ENCODE data around the gene PATE3.

PATE3 gene

DNA sequence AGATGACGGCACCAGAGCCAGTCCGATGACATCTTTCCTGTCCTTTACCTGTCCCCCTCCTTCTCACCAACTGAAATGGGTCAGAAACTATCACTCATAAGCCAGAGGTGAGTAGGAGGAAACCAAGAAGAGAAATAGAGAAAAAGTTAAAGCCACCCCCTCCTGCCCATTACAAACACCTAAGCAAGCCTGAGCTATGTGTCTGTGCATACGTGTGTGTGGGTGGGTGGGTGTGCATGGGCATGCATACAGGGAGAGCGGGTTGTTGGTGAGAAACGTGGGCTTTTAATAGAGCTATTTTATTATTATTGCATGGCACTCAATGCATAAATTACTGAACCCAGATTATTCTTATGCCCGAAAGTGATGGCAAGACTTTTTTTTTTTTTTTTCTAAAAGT lies 47.8 kb downstream of the PATE3 start:
- ATAC-seq = no peak
- TF ChIP-seq OSR1 (CRISPR knock-in tag; IDR thresholded peaks at IDR 0.05) = no peak
- no peak for TF ChIP-seq ISL1 (CRISPR knock-in tag; IDR thresholded peaks at IDR 0.05)
- no peak for TF ChIP-seq ZNF8 (CRISPR knock-in tag; IDR thresholded peaks at IDR 0.05)
- no peak for TF ChIP-seq ESRRG (CRISPR knock-in tag; IDR thresholded peaks at IDR 0.05)
- TF ChIP-seq CSDC2 (CRISPR knock-in tag; IDR thresholded peaks at IDR 0.05) = no peak
- no peak for TF ChIP-seq ARNTL (CRISPR knock-in tag; IDR thresholded peaks at IDR 0.05; ENCODE audit: borderline replicate concordance, low read depth)
- TF ChIP-seq ZFP30 (CRISPR knock-in tag; IDR thresholded peaks at IDR 0.05) = no peak
- TF ChIP-seq ZC3H10 (CRISPR knock-in tag; IDR thresholded peaks at IDR 0.05) = no peak
- TF ChIP-seq, protein P1, sequence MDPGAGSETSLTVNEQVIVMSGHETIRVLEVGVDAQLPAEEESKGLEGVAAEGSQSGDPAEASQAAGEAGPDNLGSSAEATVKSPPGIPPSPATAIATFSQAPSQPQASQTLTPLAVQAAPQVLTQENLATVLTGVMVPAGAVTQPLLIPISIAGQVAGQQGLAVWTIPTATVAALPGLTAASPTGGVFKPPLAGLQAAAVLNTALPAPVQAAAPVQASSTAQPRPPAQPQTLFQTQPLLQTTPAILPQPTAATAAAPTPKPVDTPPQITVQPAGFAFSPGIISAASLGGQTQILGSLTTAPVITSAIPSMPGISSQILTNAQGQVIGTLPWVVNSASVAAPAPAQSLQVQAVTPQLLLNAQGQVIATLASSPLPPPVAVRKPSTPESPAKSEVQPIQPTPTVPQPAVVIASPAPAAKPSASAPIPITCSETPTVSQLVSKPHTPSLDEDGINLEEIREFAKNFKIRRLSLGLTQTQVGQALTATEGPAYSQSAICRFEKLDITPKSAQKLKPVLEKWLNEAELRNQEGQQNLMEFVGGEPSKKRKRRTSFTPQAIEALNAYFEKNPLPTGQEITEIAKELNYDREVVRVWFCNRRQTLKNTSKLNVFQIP (CRISPR knock-in tag; IDR thresholded peaks at IDR 0.05; ENCODE audit: borderline replicate concordance, low read depth) = no peak
- TF ChIP-seq, protein P2, sequence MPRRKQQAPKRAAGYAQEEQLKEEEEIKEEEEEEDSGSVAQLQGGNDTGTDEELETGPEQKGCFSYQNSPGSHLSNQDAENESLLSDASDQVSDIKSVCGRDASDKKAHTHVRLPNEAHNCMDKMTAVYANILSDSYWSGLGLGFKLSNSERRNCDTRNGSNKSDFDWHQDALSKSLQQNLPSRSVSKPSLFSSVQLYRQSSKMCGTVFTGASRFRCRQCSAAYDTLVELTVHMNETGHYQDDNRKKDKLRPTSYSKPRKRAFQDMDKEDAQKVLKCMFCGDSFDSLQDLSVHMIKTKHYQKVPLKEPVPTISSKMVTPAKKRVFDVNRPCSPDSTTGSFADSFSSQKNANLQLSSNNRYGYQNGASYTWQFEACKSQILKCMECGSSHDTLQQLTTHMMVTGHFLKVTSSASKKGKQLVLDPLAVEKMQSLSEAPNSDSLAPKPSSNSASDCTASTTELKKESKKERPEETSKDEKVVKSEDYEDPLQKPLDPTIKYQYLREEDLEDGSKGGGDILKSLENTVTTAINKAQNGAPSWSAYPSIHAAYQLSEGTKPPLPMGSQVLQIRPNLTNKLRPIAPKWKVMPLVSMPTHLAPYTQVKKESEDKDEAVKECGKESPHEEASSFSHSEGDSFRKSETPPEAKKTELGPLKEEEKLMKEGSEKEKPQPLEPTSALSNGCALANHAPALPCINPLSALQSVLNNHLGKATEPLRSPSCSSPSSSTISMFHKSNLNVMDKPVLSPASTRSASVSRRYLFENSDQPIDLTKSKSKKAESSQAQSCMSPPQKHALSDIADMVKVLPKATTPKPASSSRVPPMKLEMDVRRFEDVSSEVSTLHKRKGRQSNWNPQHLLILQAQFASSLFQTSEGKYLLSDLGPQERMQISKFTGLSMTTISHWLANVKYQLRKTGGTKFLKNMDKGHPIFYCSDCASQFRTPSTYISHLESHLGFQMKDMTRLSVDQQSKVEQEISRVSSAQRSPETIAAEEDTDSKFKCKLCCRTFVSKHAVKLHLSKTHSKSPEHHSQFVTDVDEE (CRISPR knock-in tag; IDR thresholded peaks at IDR 0.05) = no peak
- TF ChIP-seq, protein P3, sequence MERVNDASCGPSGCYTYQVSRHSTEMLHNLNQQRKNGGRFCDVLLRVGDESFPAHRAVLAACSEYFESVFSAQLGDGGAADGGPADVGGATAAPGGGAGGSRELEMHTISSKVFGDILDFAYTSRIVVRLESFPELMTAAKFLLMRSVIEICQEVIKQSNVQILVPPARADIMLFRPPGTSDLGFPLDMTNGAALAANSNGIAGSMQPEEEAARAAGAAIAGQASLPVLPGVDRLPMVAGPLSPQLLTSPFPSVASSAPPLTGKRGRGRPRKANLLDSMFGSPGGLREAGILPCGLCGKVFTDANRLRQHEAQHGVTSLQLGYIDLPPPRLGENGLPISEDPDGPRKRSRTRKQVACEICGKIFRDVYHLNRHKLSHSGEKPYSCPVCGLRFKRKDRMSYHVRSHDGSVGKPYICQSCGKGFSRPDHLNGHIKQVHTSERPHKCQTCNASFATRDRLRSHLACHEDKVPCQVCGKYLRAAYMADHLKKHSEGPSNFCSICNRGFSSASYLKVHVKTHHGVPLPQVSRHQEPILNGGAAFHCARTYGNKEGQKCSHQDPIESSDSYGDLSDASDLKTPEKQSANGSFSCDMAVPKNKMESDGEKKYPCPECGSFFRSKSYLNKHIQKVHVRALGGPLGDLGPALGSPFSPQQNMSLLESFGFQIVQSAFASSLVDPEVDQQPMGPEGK (CRISPR knock-in tag; IDR thresholded peaks at IDR 0.05; ENCODE audit: borderline replicate concordance) = no peak
- TF ChIP-seq, protein P4, sequence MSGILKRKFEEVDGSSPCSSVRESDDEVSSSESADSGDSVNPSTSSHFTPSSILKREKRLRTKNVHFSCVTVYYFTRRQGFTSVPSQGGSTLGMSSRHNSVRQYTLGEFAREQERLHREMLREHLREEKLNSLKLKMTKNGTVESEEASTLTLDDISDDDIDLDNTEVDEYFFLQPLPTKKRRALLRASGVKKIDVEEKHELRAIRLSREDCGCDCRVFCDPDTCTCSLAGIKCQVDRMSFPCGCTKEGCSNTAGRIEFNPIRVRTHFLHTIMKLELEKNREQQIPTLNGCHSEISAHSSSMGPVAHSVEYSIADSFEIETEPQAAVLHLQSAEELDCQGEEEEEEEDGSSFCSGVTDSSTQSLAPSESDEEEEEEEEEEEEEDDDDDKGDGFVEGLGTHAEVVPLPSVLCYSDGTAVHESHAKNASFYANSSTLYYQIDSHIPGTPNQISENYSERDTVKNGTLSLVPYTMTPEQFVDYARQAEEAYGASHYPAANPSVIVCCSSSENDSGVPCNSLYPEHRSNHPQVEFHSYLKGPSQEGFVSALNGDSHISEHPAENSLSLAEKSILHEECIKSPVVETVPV (CRISPR knock-in tag; IDR thresholded peaks at IDR 0.05) = no peak
- no peak for TF ChIP-seq TCF4 (CRISPR knock-in tag; IDR thresholded peaks at IDR 0.05; ENCODE audit: borderline replicate concordance)
- TF ChIP-seq ZNF565 (CRISPR knock-in tag; conservative IDR thresholded peaks at IDR 0.05; ENCODE audit: low read depth) = no peak
- TF ChIP-seq RARB (CRISPR knock-in tag; IDR thresholded peaks at IDR 0.05) = no peak
- no peak for TF ChIP-seq SNAI2 (CRISPR knock-in tag; IDR thresholded peaks at IDR 0.05)
- no peak for TF ChIP-seq BACH2 (CRISPR knock-in tag; IDR thresholded peaks at IDR 0.05; ENCODE audit: borderline replicate concordance)
- TF ChIP-seq TOX (CRISPR knock-in tag; IDR thresholded peaks at IDR 0.05; ENCODE audit: borderline replicate concordance) = no peak
